ENCODE results near the gene GMPPB.

DNA sequence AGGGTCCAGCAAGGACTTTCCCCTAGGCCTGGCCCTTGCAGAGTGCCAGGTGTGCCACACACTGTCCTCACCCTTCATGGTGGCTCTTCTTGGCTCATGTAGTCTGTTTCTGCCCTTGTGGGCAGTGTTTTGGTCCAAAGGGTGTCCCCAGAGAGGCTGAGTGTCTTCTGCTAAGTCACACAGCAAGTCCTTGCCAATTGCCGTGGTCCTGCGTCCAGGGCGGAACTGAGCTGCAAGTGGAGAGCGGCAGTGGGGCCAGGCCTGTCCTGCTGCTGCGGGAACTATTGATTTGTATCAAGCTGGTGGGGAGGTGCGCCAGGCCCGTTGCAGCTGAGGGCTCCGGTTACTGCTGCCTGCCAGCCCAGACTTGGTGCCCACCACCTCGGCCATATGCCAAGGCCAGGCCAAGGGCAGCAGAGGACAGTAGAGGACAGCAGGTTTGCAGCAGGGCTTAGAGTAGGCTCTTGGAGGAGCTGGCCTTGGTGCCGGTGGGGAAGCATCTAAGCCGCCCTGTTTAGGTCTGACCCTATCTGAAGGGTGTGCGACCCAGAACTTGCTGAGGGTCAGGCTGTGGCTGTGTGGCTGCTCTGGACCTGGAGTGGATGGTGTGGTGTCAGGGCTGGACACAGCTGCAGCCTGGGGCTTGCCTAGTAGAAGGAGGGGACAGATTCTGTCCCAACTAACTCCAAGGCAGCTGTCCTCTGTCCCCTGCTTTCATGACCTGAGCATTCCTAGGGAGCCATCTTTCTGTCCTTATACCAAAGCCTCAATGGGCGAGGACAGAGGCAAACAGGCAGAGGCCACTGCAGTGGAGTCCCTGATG, 8.8 kb downstream of the GMPPB start:
- no peak for TF ChIP-seq USF2 (IDR thresholded peaks at IDR 0.05; ENCODE audit: low read length)
- TF ChIP-seq ASH2L (IDR thresholded peaks at IDR 0.05; ENCODE audit: low read length), result no peak
- no peak for TF ChIP-seq EZH2 (IDR thresholded peaks at IDR 0.05; ENCODE audit: low read depth, low read length, severe bottlenecking)
- TF ChIP-seq SIN3A (conservative IDR thresholded peaks at IDR 0.05 in 1 of 2, IDR thresholded peaks at IDR 0.05 in 1 of 2; ENCODE audit: low read depth in 1 of 2, low read length in 2 of 2), result no peak
- TF ChIP-seq, protein P1, sequence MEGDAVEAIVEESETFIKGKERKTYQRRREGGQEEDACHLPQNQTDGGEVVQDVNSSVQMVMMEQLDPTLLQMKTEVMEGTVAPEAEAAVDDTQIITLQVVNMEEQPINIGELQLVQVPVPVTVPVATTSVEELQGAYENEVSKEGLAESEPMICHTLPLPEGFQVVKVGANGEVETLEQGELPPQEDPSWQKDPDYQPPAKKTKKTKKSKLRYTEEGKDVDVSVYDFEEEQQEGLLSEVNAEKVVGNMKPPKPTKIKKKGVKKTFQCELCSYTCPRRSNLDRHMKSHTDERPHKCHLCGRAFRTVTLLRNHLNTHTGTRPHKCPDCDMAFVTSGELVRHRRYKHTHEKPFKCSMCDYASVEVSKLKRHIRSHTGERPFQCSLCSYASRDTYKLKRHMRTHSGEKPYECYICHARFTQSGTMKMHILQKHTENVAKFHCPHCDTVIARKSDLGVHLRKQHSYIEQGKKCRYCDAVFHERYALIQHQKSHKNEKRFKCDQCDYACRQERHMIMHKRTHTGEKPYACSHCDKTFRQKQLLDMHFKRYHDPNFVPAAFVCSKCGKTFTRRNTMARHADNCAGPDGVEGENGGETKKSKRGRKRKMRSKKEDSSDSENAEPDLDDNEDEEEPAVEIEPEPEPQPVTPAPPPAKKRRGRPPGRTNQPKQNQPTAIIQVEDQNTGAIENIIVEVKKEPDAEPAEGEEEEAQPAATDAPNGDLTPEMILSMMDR (IDR thresholded peaks at IDR 0.05; ENCODE audit: control extremely low read depth in 1 of 3, insufficient read depth in 1 of 3, low read depth in 1 of 3, low read length in 3 of 3), result no peak
- TF ChIP-seq BRCA1 (IDR thresholded peaks at IDR 0.05; ENCODE audit: low read depth, low read length), result no peak
- TF ChIP-seq CHD2 (IDR thresholded peaks at IDR 0.05; ENCODE audit: low read length), result no peak
- no peak for TF ChIP-seq TCF12 (IDR thresholded peaks at IDR 0.05; ENCODE audit: low read depth, low read length)
- no peak for TF ChIP-seq SUZ12 (IDR thresholded peaks at IDR 0.05; ENCODE audit: low read length)

Measured in H1 (cell line).